ENCODE data around the gene LINGO3. TPM values are rescaled to one million over a fixed set of nuclear protein-coding genes. Genes with fewer than 3 reads are reported as not detected.

The LINGO3 gene
- total RNA-seq, 2 experiments from 2014 or later: 0.16 to 0.27 TPM

- no peak for ATAC-seq
- DNase-seq: no peak
- H3K4me3 Mint-ChIP-seq: no peak overlapping the region
- POLR2A ChIA-PET: no interaction called here
- intact Hi-C loops (cut with micrococcal nuclease): no loop called here
- TF ChIP-seq CTCF (IDR thresholded peaks at IDR 0.05): no peak
- peaks cover 10% of the 10 kb centered on the region for H3K4me1 Mint-ChIP-seq (ENCODE audit: low read depth)
- H3K27ac Mint-ChIP-seq: no peak overlapping the region
- no peaks in the 10 kb centered on the region for H3K27me3 Mint-ChIP-seq
- peaks cover 9% of the 10 kb centered on the region for H3K9me3 Mint-ChIP-seq
- H3K36me3 Mint-ChIP-seq (ENCODE audit: low read depth): peaks cover 10% of the 10 kb centered on the region
- CTCF ChIA-PET: no interaction called here
Observed at GRCh38 chr19:2338751-2339643, 31.0 kb upstream of the LINGO3 start.

DNA sequence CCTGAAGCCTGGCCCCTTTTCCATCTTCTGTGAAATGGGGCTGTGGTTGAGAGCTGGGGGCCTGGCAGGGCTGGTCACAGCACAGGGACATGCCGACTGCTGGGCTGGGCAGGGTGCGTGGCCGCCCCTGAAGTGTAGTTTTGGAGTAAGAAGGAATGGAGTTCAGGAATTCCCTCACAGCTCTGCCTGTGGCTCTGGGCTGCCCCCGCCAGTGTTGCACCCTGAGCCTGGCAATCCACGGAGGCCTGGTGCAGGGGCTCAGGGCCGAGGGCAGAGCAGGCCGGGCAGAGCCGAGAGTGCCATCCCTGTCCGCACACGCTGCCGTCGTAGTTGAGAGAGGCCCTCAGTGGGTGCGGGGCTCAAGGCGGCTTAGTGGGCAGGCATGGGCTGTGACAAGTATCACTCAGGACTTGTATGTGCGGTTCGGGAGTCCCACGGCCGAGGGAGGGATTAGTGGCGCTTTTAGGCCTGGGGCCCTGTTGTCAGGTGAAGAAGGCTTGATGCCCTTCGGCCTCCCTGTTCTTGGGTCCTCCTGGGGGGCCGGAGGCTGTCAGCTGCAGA is 30.2 kb upstream of the LINGO3 start:
- no peak for TF ChIP-seq CTCF (IDR thresholded peaks at IDR 0.05)
- Mint-ChIP-seq H3K27me3 (no peaks in the 10 kb centered on the region), H3K36me3 (ENCODE audit: low read depth) (peaks cover 10% of the 10 kb centered on the region), H3K27ac (no peak overlapping the region), H3K4me3 (no peak overlapping the region), H3K4me1 (ENCODE audit: low read depth) (peaks cover 14% of the 10 kb centered on the region), H3K9me3 (peaks cover 9% of the 10 kb centered on the region)
- ChIA-PET POLR2A (interaction anchor here (0.5 kb wide), 1 partner anchor 122 kb away, joined by 4 read pairs; no protein-coding TSS in a partner anchor), CTCF (no interaction called here)
- DNase-seq: no peak
- no peak for ATAC-seq
- intact Hi-C loops (cut with micrococcal nuclease): no loop called here

DNA sequence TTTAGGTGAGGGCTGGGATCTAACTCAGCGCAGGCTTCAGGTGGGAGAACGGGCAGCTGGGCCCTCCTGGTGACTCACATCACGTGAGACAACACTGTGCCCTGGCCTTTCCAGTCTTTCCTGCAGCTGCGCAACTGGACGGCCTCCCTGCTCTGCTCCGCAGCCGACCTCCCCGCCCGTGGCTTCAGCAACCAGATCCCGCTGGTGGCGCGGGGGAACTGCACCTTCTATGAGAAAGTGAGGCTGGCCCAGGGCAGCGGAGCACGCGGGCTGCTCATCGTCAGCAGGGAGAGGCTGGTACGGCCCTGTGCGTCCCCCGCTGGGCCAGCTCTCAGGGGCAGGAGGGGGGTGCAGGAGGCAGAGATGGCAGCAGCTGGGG is 29.4 kb upstream of the LINGO3 start:
- TF ChIP-seq CTCF (IDR thresholded peaks at IDR 0.05): no peak
- H3K36me3 Mint-ChIP-seq (ENCODE audit: low read depth): peaks cover 10% of the 10 kb centered on the region
- POLR2A ChIA-PET: no interaction called here
- peaks cover 17% of the 10 kb centered on the region for H3K4me1 Mint-ChIP-seq (ENCODE audit: low read depth)
- intact Hi-C loops (cut with micrococcal nuclease): no loop called here
- no peak for ATAC-seq
- no peak overlapping the region for H3K4me3 Mint-ChIP-seq
- no peaks in the 10 kb centered on the region for H3K27me3 Mint-ChIP-seq
- H3K27ac Mint-ChIP-seq: no peak overlapping the region
- peaks cover 9% of the 10 kb centered on the region for H3K9me3 Mint-ChIP-seq
- no peak for DNase-seq
- CTCF ChIA-PET: no interaction called here

DNA sequence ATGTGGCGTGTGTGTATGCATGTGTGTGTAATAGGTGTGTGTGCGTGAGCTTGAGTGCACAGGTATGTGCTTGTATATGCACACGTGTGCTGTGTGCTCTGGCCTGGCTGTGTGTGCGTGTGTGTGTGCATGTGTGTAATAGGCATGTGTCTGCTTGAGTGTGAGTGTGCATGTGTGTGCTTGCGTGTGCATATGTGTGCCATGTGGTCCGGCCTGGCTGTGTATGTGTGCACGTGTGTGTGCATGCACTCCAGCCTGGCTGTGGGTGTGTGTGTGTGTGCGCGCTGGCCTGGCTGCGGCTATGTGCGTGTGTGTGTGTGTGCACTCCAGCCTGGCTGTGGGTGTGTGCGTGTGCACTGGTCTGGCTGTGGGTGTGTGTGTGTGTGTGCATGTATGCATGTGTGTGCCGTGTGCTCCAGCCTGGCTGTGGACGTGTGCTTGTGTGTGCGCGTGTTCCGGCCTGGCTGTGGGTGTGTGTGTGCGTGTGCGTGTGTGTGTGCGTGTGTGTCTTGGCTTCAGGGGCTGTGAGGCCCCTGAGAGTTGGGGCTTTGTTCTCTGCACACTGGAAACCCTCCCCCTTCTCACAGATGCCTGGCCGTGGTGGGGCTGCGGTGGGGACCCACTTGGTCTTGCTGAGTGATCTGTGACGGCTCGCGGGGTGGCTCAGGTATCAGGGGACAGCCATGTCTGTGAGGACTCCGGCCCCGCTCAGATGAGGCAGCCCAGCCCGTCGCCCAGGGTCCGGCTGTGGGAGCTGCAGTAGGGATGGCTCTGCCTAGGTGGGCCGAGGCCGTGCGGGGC is 28.8 kb upstream of the LINGO3 start:
- Mint-ChIP-seq H3K4me1 (ENCODE audit: low read depth) (peaks cover 23% of the 10 kb centered on the region), H3K27ac (no peak overlapping the region), H3K4me3 (no peak overlapping the region), H3K36me3 (ENCODE audit: low read depth) (peaks cover 10% of the 10 kb centered on the region), H3K27me3 (no peaks in the 10 kb centered on the region), H3K9me3 (peaks cover 9% of the 10 kb centered on the region)
- ATAC-seq (no peak), DNase-seq (no peak)
- ChIA-PET POLR2A (no interaction called here), CTCF (no interaction called here)
- intact Hi-C loops (cut with micrococcal nuclease): no loop called here
- TF ChIP-seq CTCF (IDR thresholded peaks at IDR 0.05): no peak

- CTCF ChIA-PET: no interaction called here
- ATAC-seq: no peak
- Mint-ChIP-seq H3K4me3 (no peak overlapping the region), H3K27me3 (no peaks in the 10 kb centered on the region), H3K4me1 (ENCODE audit: low read depth) (peaks cover 32% of the 10 kb centered on the region), H3K9me3 (peaks cover 9% of the 10 kb centered on the region), H3K36me3 (ENCODE audit: low read depth) (peaks cover 10% of the 10 kb centered on the region), H3K27ac (no peak overlapping the region)
- intact Hi-C loops (cut with micrococcal nuclease): no loop called here
- POLR2A ChIA-PET: no interaction called here
- no peak for DNase-seq
- no peak for TF ChIP-seq CTCF (IDR thresholded peaks at IDR 0.05)
Observed at GRCh38 chr19:2335848-2336247, 27.9 kb upstream of the LINGO3 start.
